ENCODE results near the gene HNF4A.

GRCh38 chr20:44388466-44389023 is 33.0 kb downstream of the HNF4A start:
- TF ChIP-seq CTCF (conservative IDR thresholded peaks at IDR 0.05) (peak; percentile 95), EZH2 (IDR thresholded peaks at IDR 0.05; ENCODE audit: low read depth) (no peak)

Data from PC-9 (cell line).